GM19455 (cell line): ENCODE data around the gene DPH3.

Experiments used
- ATAC-seq: cut with Tn5 transposase; IDR thresholded peaks from one replicate; pipeline ENCODE4 v1.9.1; 2021; ENCODE audit not compliant: unreplicated experiment

The DPH3 gene

DNA sequence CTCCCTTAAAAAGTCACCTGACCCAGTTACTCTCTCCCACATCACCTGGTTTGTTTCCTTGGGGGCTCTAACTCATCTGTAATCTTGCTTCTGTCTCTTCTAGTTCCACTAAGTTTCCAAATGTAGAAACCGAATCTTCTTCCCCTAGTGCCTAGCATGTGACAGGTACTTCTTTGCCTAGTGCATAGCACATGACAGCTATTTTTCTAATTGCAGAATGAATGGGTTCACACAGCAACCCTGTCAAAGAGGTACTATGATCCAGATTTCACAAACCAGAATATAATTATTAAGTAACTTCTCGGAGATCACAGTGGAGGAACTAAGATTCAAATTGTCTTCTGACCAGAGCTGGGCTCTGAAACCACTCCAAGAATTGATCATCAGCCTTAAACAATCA is 7.4 kb downstream of the DPH3 start:
- no peak for ATAC-seq

DNA sequence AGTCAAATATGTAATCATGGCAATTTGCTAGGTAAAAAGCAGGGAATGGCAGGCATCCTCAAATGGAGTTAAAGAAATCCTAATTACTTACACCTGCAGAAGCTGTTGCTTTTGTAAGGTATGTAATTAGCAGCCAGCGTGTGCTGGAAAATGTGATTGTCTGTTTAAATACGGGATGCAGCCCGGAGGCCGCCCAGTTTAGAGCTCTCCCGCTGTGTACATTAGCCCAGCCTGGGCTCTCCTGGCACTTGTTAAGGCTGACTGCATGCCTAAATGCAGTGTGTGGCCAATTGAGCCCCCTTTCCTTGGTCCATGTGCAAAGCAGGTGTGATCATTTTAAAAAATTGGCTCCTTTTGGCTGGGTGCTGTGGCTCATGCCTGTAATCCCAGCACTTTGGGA is 9.0 kb downstream of the DPH3 start:
- no peak for ATAC-seq

DNA sequence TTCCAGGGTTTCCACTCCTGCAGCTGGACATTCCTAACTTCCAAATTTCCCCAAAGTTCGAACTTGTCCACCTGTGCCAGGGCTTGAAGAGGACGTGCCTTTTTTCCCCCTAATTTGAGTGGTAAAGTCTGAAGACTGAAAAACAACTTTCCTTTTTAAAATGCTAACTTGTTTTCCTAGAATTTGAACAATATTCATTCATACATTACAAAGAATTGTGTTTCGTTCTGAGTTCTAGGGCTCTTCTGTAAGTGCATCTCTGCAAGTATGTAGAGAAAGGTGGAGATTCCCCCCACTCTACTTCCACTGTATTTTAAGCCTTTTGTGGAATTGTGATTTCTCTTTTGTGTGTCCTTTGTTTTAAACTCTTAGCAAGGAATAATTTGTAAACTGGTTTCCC is 9.4 kb downstream of the DPH3 start:
- ATAC-seq = no peak

DNA sequence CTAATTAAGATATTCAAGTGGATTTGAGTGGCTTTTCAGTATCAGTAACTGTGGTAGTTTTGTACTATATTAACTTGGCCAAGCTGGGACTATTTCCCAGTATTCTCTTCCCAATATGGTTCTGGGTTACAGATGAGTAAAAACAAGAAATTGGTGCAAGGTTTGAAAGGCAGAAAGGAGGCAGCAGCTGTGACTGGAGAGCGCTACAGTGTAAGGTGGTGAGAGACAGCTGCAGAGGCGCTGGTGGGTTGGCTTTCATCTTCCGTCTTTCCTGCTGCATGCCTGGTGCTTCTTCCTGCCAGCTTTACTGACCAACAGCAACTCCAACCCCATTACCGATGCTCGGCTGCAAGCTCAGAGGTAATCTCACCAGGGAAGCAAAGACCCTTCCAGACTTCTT is 9.8 kb downstream of the DPH3 start:
- no peak for ATAC-seq

DNA sequence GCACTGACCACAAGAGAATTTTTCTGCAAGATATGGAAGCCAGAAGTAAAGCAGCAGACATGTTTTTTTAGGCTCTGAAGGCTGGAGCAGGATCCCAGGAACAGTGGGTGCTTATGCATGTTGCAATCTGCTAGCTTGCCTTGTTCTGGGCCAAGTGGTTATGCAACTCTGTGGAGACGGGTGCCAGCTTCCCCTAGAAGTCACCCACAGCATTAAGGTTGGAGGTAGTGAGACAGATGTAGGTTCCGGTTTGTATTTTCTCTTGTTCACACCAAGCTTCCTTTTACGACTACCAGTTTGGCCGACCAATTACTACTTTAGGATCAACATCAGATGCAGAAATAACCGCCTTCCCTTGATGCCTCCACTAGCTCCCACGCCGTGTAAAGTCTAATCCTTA is 11.1 kb downstream of the DPH3 start:
- ATAC-seq = no peak

DNA sequence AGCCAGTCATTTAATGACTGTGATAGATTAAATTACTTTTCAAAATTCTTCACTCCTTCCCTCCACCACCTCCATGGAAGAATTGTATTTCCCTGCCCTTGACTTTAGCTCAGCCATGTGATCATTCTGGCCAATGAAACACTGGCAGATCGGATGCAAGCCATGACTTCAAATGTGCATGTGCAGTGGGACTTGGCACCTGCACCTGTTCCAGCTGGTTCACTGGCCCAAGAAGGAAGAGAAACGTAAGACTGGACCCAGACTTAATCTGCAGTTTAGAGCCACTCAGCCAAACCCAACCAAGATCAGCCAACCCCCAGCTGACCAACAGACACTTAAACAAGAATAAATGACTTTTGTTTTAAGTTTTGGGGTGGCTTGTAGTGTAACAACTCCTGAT is 11.8 kb downstream of the DPH3 start:
- ATAC-seq = no peak

DNA sequence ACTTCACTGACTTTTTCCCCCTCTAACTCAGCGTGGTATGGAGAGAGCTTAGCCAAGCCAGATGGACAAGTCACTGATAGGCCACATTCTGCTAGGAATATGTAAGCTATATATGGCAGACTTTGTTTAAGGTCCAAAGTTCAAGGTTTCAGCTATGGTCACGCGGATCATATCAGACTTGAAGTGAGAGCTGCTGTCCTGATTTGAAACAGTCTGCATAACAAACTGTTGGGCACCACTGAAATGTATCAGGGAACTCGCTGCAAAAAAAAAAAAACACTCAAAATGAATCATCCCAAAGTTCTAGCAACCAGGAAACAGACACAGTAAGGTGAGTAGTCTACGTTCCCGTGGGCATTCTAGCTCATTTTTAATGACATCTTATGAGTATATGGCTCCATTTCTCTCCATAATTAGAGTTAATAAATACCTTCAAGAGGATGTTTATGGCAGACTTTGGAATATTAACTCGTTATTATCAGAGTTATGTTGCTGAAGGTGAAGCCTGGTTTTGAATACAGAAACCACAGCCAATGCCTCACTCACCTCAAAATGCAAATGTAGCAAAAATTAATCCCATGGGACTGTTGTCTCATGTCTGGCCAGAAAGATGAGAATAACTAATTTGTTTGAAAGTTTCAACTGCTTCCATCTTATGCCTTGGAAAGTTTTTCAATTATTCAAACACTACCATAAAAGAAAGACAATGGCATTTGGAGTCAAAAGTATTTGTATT is 12.3 kb downstream of the DPH3 start:
- ATAC-seq = no peak

DNA sequence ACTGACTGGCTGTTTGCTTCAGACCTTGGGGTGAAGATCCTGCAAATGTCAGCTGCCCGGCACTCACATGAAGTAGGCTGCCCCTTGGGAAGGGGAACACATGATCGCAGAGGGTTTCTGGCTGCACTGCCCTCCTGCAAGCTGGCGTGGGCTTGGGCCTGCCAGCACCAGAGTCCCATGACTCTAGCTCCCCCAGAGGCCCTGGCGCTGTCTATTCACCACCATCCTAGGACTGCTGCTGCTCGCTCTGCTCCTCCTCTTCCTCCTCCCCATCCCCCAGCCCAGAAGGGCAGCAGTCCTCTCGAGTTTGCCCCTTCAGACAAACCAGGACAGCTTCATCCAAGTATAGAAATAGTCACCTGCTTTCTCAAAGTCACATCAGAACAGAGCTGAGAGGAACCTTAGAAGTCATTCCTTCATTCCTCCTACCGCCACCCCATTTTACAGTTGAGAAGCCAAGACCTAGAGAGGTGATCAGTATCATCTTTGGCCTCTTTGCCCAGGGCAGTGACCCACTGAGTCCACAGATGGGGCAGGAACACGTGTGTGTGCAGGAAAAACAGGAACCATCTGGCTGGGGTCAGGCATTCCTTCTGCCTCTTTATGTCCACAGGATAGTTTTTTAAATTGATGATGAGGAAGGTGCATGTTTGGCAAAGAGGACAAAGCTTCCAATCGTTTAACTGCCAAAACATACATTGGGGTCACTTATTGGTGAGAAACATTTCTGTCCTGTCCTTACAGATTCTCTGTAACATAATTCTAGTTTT is 13.2 kb downstream of the DPH3 start:
- ATAC-seq = no peak

DNA sequence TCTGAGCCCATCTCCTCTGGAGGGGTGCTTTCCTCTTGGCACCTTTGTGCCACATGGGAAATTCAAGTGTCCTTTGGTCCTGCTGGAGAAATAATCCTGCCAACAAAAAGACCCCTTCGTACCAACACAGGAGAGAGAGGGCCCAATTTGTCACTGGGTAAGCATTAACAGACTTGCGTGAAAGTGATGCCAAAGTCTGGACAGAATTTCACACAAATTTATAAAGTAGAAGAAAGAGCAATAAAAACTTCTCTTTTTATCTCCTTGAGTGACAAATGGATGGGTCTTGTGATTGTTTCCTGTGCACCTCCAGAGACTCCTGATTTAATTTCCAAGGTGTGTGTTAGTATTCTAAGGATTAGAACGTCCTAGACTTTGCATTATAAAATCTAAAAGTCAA is 14.9 kb downstream of the DPH3 start:
- no peak for ATAC-seq

DNA sequence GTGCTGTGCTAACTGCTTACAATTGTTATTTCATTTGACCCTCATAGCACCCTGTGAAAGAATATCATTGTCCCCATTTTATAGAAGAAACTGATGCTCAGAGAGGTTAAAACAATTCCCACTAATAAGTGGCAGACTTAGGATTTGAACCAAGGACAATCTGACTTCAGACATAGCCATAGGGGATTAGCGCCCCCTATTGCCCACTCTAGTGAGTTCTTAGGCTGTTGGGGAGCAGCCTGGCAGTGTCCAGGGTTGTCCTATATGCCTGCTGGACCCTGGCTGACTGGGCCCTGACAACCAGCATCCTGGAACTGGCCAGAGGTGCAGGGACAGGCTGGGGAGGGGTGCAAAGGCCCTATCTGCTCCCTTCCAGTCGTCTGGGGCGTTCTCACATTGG is 15.4 kb downstream of the DPH3 start:
- ATAC-seq = no peak

DNA sequence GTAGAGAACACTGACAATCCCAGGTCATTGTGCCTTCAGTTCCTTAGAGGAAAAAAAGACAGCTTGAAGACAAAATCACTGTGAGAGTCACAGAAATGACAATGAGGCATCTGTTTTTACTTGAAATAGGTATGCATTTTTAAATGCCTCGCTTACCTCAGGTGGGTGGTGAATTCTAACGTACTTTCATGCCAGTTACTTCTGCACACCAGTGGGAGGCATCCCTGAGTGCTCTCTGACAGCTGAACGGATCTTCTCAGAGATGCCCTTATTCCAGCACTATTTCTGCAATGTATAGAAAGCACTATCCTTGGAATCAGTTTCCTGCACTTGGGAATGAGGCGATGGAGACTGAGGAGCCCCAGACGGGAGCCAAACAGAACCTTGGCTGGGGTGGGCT is 16.2 kb downstream of the DPH3 start:
- no peak for ATAC-seq

DNA sequence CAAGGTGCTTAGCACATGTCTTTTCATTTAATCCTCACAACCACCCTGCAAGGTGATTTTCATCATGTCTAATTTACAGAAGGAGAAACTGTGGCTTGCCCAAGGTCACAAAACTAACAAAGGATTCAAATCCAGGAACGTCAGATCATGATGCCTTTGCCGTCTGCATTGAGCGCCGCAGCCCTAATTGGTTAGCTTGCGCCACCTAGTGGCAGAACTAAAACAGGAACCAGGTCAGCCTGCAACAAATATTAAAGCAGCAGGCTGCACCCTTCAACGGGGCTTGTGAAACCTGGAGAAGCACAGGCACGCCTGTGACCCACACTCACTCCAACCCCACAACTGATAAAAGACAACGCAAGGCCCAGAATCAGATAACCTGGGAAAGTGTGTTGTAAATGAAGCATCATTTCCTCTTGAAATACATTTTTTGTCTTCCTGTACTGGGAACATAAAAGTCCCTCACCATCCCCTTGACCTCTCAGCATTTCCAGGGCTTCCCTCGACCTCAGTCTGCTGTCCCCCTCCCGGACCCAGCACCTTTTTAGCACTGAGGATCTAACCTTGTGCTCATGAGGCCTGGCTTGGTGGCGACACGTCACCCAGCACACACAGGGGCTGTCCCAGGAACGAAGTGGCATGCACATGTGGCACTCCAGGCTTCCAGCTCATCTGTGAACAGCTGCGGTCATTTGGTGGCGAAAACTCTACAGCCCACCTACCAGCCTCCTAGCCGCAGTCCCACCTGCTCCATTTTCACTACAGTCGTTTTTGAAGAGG is 17.3 kb downstream of the DPH3 start:
- peak; percentile 91 for ATAC-seq

DNA sequence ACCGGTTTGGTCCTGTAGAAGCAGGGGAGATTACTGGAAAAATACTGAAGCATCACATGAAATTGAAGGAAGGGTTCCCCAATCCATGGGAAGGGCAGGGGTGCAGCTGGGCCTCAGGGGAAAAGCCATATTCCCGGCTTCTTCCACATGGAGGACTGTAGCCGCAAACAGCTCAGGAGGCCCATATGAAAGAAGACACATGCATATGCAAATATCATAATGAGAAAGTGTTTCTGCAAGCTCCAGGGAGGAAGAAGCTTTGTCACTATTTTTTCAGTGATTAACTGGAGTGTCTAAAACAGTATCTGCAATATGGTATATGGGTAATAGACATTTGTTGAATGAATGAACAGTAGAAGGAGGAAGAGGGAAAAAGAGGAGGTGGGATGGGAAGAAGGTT is 19.1 kb downstream of the DPH3 start:
- no peak for ATAC-seq

DNA sequence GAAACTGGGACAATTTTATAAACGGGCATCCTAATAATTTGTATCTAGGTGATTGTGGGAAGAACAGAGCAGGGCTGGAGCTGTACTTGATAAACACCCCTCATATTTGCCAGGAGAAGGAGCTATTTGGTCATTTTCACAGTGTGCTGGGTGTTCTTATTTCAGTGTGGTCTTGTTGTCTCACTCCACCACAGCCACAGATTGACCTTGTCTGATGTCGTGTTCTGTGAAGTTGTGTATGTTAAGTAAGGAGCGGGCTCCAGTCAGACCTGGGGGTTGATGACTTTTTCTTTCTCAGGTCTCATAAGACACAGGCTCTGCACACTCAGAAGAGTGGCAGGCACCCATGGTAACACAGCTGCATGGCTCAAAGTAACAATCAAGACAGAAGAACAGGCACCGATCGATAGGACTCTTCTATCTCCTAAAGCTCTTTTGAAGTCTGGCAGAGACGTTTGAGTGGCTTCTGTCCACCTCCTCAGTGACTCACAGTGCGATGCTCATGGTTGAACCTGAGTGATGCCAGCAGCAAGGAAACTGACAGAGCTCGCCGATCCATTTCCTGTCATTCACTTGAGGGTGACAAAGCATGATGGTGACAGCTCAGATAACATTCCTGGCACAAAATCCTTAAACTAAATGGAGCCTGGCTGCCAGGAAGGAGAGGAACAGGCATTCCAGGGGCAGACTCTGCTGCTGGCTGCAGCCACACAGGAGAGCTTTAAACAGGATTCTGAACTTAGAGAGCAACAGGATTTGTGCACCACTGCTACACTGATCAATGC is 20.8 kb downstream of the DPH3 start:
- no peak for ATAC-seq

DNA sequence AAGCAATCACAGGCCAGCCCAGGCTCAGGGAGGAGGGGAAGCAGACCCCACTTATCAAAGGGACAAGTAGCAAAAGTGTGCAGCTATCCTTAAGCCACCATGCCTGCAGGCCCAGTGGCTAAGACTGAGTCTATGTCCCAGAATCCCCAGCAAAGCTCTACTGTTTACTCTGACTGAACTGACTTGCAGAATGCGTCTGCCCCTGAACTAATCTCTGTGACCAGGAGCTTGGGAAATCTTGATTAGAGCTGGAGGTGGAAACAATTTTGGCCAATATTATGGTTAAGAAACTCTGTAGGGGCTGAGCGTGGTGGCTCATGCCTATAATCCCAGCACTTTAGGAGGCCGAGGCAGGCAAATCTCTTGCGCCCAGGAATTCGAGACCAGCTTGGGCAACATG is 22.6 kb downstream of the DPH3 start:
- ATAC-seq = no peak

DNA sequence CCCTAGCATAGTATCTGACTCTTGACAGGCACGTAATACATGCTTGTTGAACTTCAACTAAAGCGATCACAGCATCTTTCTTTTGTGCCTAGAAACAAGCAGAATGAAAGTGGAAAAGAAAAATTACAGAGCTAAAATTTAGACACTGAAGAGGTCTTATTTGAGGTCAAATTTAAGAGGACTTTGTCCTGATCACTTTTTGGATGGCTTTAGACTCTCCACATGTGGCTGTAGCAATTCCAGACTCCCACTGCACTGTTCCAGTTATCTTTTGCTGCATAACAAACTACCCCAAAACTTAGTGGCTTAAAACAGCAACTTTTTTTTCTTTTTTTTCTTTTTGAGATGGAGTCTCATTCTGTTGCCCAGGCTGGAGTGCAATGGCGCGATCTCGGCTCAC is 23.5 kb downstream of the DPH3 start:
- ATAC-seq = no peak

DNA sequence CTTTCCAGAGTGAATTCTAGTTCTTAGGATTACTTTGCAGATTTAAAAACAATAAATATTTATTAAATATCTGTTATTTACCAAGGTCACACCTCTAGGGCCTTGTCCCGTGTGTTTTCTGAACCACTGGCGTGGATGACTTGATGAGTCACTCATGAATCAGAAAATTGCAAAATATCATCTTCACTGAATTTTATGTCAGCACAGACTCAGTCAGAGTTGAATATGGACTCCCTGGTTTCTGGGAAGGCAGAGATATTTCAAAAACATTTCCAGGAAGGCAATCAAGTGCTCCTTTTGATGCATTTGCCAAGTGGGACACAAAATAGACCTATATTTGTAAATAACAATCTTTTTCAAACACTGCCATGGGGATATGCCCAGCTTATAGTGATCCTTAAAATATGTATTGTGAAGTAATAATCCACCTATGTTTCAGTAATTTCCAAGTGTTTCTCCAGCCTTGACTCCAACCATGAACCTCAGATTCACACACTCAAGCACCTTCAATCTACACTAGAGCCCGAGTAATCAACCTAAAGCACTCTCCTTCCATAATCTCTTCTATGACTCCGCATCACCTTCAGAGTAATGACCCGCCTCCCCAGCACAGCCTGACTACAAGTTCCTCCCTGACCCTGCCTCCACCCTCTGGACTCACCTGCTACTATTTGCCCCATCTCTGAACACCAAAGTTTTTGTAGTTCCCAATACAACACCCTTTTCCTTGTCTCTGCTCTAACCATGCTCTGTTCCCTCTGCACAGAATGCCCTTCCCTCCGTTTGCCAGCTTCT is 24.3 kb downstream of the DPH3 start:
- no peak for ATAC-seq

DNA sequence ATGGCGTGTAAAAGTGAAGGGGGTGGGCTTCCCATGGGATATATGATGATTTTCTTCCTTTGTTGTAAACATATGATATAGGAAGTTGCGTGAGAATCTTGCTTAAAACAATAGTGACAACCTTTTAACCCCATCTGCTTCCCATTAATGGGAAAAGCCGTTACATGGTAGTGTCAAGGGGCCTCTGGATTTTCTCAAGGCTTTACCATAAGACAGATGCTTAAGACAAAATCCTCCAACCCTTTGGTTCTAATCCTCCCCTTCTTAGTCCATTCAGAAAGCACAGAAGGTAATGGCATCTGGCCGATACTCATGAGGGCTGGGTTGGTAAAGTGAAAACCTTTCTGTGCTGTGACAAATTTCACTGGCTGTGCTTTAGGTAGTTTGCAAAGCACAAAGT is 25.0 kb downstream of the DPH3 start:
- ATAC-seq = no peak

DNA sequence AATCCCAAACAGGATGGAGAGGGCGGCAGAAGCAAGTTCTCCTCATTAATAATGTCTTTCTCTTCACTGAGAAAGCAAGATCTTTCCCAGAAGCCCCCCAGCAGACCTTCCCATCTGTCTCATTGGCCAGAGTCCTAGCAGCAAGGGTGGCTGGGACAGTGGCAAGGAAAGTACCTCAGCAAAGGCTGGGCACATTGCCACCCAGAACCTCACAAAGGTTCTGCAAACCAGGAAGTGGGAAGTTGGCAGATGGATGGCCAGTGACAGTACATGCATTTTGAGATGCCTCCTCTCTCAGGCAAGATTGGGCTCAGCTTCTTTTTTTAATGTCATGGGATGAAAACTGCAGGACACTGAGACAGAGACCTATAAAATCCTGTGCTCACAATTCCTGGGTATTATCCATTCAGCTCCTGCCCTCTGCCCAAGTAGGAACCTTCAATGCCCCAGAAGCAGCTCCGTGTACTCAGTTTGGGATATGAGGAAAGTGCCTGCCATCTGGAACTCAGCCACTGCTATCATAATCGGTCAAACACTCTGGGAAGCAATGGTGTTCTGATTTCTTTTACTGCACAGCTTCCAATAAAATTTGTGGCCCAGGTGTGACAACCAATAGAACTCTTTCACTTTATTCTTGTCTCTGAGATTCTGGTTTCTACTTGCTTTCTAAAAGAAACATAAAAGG is 25.5 kb downstream of the DPH3 start:
- no peak for ATAC-seq

DNA sequence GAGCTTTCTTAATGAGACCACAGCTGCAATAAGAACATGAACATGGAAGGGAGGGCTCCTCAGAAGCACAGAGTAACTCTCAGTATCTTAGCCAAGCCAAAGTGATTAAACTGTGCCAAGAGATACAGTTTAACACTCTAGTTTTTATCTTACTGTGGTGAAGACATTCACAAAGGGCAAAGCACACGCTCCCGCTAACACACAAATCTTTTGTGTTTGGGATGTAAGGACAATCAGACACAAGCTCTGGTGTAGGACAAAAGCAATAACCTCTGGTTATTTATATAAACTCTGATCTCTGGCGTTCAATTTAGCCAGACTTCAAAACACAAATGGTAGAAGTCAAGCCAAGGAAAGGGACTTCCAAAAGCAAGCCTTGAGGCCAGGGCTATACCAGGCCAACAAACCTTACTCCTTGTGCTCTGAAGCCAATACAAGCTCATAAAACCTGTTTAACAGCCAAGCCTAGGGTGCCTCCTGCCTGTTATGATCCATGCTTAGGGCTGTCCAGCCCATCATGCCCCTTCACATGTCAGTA is 27.8 kb downstream of the DPH3 start:
- ATAC-seq = no peak
